ENCODE data around the gene SCYL2.

- TF ChIP-seq POLR2AphosphoS5 (IDR thresholded peaks at IDR 0.05; ENCODE audit: low read depth, low read length), result no peak
- no peak for TF ChIP-seq POLR2A (IDR thresholded peaks at IDR 0.05; ENCODE audit: low read depth, low read length)
- TF ChIP-seq TAF1 (IDR thresholded peaks at IDR 0.05; ENCODE audit: borderline replicate concordance, low read depth, low read length), result no peak
Observed at GRCh38 chr12:100229036-100229635, 37.8 kb upstream of the SCYL2 start.
